HG03521 (cell line): ENCODE data around the gene PTBP3.
"Not testable (repeated sequence)": the region's sequence is repeated elsewhere in the genome, so short reads cannot be mapped to it uniquely, and the experiment has no call there.

ENCODE experiments used
- ATAC-seq: cut with Tn5 transposase; IDR thresholded peaks from one replicate; pipeline ENCODE4 v1.9.1; 2021; ENCODE audit warnings: mild to moderate bottlenecking, moderate library complexity; ENCODE audit not compliant: unreplicated experiment

The PTBP3 gene

DNA sequence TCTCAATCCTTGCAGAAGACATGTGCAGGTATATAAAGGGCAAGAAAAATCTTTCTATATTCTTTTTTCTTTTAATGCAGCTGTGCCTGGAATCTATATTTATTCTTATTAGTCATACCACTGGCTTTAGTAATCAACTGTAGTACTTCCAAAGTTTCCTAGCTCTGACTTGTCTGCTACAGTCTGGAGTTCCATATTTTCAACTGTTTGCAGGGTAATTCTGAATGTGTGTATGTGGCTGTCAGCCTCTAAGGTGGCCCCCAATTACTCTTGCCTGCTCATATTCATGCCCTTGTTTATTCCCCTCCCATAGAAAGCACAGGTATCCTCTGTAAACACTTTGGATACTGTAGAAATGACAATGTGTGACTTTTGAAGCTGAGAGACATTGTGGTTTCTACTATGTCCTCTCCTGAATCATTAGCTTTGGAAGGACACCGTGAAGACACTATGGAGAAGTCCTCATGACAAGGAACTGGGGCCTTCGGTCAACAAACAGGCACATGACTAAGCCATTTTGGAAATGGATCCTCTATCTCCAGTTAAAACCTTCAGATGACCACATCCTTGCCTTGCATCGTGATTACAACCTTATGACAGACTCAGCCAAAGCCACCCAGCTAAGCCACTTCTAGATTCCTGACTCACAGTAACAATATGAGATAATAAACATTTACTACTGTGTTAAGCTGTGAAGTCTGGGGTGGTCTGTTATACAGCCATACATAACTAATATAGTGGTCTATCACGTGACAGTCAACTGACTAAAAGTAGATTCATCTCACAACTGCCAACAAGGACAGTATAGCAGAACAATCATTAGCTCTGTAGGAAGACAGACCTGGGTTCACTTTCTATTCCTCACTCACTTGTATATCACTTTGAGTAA, 108.8 kb downstream of the PTBP3 start:
- ATAC-seq: peak; percentile 53

DNA sequence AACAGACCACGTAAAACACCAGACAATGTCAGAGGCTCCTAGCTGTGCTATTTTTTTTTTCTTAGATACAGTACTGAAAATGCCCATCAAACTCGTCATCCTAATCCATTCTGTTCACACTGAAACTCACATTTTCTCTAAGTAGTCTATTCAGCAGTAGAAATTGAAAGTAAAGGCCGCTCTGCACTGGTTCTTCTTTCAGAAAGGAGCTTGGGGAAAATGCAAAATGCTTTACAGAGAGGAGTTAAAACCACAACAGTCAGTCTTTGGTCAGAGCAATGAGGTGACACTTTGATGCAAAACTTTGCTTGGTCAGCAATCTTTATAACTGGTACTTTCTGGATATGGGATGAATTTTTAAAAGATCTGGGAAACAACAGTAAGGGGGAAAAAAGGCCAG, 114.5 kb downstream of the PTBP3 start:
- peak; percentile 93 for ATAC-seq

DNA sequence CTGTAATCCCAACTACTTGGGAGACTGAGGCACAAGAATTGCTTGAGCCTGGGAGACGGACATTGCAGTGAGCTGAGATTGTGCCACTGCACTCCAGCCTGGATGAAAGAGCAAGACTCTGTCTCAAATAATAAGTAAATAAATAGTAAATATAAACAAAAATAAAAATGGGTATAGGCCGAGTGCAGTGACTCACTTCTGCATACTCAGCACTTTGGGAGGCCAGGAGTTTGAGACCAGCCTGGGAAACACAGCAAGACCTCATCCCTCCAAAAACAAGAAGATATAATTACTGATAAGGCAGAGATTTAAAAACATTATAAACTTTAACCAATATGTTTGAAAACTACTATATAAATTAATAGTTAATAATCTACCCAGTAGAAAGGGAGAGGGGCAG, 120.5 kb downstream of the PTBP3 start:
- no peak for ATAC-seq

DNA sequence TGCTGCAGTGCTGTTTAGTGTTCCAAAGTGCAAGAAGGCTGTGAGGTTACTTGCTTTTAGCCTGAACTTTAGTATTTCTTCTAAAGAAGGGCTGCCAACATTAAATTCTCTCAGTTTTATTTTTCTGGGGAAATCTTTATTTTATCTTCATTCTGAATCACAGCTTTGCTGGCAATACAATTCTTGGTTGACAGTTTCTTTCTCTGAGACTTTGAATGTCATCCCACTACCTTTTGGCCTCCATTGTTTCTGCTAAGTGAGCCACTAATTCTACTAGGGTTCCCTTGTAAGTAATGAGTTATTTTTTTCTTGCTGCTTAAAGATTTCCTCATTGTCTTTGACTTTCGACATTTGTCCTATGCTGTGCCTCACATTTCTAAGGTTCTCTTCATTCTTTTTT, 126.0 kb downstream of the PTBP3 start:
- no peak for ATAC-seq

DNA sequence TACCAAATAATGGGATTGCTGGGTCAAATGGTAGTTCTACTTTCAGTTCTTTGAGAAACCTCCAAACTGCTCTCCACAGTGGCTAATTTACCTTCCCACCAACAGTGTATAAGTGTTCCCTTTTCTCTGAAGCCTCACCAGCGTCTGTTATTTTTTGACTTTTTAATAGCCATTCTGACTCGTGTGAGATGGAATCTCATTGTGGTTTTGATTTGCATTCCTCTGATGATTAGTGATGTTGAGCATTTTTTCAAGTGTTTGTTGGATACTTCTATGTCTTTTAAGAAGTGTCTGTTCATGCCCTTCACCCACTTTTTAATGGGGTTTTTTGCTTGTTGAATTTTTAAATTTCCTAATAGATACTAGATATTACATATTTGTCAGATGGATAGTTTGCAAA, 129.9 kb downstream of the PTBP3 start:
- ATAC-seq: no peak

DNA sequence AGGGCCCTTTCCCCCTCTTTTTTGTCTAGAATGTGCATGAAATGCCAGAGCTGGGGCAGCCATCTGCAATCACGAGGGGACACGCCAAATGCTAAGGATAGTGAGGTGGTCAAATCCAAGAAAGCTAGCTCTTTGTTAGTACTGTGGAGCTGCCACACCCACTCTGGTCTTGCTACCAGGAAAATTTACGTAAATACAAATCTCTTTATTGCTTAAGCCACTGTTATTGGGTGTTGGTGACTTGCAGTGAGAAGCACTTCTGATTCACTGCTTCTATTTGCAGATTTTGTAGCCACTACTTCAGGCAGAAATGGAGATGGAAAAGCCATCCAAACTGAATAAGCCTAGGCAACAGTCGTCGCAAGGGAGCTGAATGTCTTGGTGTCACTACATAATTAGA, 132.7 kb downstream of the PTBP3 start:
- no peak for ATAC-seq

DNA sequence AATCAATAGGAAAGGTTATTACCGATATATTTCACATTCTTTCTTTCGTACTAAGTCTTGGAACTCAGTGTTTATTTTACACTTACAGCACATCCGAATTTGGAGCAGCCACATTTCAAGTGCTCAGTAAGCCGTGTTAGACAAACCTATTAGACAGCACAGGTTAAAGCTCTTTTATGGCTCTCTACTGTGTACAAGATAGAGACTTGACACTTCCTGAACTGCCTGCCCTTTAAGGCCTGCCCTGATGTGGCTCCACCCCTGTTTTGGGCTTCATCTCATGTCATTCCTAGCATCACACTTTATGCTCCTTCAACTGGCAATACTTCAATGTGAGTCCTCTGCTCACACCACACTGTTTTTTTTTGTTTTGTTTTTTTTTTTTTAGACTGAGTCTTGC, 134.8 kb downstream of the PTBP3 start:
- ATAC-seq: no peak

DNA sequence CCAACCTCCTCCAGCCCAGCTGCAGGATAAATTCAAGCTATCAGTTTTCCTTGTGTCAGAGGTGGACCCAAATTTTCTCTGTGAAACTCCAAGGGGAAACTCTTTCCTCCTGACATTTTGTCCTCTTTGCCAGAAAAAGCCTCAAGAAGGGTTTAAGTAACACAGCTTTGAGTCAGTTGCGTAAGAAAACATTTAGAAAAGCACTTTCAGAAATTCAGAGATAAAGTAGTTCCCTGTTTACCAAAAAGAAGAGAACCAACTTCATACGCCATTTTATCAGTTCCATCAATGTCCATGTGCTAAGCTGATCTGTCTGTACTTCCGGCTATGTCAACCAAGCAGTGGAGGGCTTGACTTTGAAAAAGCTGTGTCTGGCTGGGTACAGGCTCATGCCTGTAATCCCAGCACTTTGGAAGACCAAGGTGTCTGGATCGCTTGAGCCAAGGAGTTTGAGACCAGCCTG, 138.4 kb downstream of the PTBP3 start:
- ATAC-seq: no peak

DNA sequence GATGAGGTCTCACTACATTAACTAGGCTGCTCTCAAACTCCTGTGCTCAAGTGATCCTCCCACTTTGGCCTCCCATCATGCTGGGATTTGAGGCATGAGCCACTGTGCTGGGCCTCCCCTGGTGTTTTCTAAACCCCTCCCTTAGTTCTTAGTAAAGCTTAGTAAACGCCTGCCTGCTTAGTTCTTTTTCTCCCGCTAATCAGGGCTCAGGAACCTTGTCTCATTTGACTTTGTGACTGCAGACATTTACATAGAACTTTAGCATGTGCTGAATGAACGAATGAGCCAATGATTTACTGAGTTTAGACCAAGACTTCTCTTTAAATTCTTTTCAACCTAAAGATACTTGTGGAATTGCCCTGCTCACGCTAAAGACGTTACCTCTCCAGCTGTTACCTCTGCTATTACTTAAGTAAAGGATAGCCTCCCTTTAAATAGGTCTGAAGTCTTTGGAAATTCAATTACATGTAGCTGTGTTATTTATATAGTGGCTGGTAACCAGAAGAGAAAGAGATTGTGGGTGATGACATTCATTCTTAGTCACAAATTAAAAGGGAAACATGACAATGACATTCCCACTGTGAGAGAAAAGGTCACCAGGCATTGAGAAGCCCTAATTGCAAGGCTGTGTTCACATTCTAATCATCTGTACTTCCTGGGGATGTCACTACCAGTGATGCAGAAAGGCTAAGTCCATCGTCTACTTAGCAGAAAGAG, 139.7 kb downstream of the PTBP3 start:
- no peak for ATAC-seq

DNA sequence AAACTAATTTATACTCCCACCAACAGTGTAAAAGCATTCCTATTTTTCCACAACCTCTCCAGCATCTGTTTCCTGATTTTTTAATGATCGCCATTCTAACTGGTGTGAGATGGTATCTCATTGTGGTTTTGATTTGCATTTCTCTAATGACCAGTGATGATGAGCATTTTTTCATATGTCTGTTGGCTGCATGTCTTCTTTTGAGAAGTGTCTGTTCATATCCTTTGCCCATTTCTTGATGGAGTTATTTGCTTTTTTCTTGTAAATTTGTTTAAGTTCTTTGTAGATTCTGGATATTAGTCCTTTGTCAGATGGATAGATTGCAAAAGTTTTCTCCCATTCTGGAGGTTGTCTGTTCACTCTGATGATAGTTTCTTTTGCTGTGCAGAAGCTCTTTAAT, 143.1 kb downstream of the PTBP3 start:
- not testable (repeated sequence) for ATAC-seq

DNA sequence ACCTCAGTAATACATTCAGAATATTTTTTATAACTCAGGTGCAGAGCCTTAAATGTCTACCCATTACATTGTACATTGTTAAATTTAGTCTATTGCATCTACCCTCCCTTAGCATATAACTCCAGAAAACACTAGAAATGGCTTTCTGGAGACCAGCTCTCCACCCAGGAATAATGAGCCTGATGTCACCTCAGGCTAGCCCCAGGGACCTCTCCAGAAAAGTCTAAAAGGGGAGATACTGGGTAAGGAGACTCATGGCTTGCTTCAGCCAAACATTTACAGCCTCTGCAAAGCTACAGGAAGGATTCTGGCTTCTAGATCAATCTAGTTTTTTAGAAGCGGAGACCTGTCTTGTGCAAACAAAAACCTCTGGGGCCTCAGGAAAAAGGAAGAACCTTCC, 144.5 kb downstream of the PTBP3 start:
- no peak for ATAC-seq

DNA sequence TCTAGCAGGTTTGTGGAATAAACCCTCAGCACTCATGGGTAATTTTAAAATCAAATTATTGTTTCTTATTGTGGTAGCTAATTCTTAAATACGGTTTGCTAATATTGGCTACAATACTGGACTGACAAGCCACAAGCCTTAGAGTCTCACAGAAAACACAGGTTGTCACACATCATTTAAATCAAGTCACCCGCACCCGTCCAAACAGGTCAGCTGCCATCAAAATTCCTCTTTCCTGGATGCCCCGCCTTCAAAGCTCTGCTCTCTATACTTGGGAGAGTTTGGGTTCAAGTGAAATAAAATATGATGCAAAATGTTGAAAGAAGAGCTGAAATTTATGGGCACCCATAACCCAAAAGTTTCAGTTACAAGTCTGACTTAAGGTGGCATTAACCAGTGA, 146.0 kb downstream of the PTBP3 start:
- no peak for ATAC-seq

DNA sequence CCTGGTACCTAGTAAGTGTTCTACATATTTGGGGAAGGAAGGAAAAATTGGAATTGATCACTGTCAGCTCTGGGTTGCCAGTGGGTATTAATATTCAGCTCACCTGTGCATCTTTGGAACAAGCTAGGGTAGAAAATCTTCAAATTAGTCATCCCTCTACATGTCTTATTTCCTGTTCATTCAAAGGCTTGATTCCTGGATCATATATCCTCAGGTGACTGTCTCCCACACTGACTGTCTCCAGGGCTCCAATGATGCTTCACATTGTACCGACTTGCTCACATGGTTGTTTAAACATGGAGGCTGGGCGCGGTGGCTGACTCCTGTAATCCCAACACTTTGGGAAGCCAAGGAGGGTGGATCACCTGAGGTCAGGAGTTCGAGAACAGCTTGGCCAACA, 146.7 kb downstream of the PTBP3 start:
- ATAC-seq: no peak

DNA sequence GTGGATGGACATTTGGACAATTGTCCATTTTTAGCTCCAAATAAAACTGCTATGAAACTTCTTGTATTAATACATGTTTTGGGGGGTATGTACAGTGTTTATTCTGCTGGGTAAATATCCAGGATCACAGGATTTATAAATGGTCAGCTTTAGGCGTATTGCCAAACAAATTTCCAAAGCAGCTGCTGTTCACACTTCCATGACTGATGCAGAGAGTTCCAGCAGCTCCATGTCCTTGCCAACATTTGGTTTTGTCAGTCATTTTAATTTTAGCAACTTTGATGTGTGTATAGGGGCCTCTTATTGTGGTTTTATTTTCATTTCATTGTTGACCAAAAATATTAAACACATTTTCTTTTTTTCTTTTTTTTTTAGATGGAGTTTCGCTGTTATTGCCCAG, 148.5 kb downstream of the PTBP3 start:
- no peak for ATAC-seq

DNA sequence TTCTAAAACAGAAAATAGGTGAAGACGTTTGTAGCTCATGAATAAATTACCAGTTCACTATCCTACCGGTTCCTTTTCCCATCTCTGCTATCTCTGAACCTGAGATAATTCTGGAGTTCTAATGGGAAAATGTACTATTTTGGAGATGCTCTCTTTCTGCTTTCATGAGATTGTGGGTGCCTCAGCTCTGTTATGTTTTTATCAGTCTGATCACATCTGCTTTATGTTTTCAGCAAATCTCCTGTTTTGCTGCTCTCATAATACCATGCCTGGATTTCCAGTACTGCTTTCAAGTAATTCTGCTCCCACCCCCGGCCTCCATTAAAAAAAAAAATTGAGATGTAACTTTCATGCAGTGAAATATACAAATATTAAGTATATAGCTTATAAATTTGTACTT, 149.2 kb downstream of the PTBP3 start:
- ATAC-seq: no peak

DNA sequence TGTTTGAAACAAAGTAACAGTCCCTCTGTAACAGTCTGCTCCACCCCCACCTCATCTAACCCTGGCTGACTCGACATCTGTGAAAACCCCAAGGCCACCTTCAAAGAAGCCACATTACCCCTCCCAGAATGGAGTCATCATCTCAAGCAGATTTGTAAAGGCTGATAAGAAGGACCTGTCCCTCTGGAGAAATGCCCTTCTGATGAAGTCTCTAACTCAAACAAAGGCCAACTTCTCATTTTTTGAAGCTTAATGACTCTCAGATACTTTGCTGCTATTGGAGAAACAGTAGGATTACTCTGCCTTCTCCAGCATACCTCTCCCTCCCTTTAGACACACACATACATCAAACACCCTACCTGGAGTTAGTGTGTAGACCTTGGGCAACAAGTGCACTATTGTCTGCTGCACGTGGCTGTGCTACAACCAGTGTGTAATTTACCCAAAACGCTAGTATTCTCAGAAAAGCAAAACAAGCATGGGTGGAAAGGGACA, 153.0 kb downstream of the PTBP3 start:
- no peak for ATAC-seq

DNA sequence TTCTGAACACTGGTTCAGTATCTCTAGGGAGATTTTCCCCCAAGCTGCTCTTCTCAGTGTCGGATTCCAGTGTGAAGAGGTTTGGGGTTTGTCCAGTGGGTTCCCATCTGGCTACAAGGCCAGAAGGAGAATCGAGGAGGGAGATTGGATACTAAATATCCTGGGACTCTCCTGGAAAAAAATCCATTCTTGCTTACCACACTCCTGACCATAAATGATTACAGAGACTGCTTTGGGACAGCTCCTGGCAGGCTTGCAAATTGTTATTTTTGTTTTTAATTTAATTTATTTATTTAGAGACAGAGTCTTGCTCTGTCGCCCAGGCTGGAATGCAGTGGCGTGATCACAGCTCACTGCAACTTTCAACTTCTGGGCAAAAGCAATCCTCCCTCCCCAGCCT, 153.6 kb downstream of the PTBP3 start:
- ATAC-seq: no peak

DNA sequence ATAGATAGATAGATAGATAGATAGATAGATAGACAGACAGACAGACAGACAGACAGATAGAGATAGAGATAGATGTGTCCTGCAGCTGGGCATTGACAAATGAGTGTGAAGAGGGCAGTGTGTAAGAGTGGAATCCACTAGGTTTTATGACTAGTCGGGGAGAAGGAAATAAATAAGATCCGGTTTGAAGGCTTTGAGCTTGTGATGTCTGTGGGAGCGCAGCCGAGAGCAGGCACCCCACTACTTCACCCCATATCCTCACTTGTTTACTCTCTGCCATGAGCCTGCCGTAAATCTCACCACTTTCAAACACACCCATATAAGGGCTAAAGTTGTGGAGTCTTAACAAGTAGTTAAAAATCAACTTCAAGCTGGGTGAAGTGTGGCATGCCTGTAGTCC, 156.9 kb downstream of the PTBP3 start:
- ATAC-seq: no peak

DNA sequence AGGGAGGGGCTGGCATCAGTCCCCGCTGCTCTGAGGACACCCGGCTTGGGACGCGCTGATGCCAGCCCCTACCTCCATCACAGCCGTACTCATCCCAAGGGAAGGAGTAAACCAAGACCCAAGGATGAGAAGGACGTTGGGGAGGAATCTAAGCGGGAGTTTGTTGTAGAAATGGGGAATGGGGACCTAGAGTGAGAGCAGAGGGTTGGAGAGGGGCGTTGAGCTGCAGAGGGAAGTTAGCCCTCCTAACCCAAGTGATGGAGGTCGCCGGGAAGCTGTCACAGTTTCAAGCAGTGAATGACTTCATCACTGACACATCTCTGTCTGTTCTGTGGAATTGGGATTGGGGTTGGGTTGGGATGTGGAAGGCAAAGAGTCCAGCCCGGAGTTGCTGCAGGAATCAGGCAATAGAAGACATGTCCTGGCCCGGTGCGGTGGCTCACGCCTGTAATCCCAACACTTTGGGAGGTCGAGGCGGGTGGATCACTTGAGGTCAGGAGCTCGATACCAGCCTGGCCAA, 157.6 kb downstream of the PTBP3 start:
- ATAC-seq: no peak

DNA sequence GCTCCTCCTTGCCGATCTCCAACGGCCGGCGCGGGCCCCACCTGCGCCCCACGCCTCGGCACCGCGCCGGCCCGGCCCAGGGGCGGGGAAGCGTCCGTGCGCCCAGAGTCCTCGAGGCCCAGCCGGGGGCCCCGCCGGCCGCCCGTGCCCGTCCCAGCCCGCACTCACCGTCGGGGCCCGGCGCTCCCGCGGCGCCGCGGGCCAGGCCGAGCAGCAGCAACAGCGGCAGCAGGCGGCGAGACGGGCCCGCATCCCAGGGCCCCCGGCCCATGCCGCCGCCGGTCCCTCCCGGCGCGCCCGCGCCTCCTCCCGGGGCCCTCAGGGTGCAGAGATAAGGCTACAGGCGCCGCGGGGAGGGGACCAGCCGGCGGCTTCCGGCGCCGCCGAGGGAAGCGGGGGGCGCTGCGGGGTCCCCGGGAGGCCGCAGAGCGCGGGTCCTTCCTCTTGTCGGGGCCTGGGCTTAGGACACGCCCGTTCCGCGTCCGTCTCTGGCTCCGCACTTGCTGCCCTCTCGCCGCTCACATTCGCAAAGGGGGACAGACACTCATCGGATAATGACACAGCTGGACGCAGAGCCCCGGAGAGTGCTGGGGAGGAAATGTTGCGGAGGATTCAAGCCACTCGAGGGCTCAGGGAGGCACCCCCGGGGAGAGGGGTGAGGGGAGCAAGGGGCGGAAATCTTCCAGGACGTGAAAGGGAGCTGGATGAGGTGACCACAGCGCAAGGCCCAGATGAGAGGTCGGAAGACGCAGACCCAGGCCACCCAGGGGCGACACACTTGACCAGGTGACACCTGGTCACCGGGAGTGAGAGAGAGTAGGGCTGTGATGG, 158.2 kb downstream of the PTBP3 start, which contains the start of gene SUSD1:
TSS of gene SUSD1 (minus strand) at position 333 of the 831 bp plus-strand sequence. CDS start at position 271, 62 bp downstream.
- peak; percentile 45 for ATAC-seq
